ENCODE data around the gene ATXN7L2. TPM values are rescaled to one million over a fixed set of nuclear protein-coding genes. Genes with fewer than 3 reads are reported as not detected.
"Not testable (repeated sequence)": the region's sequence is repeated elsewhere in the genome, so short reads cannot be mapped to it uniquely, and the experiment has no call there.

The ATXN7L2 gene
- total RNA-seq, 1 donor from 2014 or later: 7.4 TPM

GRCh38 chr1:109468061-109468460 is 15.6 kb upstream of the ATXN7L2 start:
- H3K4me3 ChIP-seq (ENCODE audit: low read depth, low read length): no peak overlapping the region
- DNase-seq (ENCODE audit: low read depth): no peak
- TF ChIP-seq CTCF (conservative IDR thresholded peaks at IDR 0.05; ENCODE audit: low read depth, low read length): no peak

GRCh38 chr1:109468903-109469302 is 14.8 kb upstream of the ATXN7L2 start:
- TF ChIP-seq CTCF (conservative IDR thresholded peaks at IDR 0.05; ENCODE audit: low read depth, low read length): no peak
- no peak for DNase-seq (ENCODE audit: low read depth)
- H3K4me3 ChIP-seq (ENCODE audit: low read depth, low read length): no peak overlapping the region

- no peak for TF ChIP-seq CTCF (conservative IDR thresholded peaks at IDR 0.05; ENCODE audit: low read depth, low read length)
- no peak for DNase-seq (ENCODE audit: low read depth)
- H3K4me3 ChIP-seq (ENCODE audit: low read depth, low read length): no peak overlapping the region
Observed at GRCh38 chr1:109470245-109470644, 13.5 kb upstream of the ATXN7L2 start.

- no peak overlapping the region for H3K4me3 ChIP-seq (ENCODE audit: low read depth, low read length)
- TF ChIP-seq CTCF (conservative IDR thresholded peaks at IDR 0.05; ENCODE audit: low read depth, low read length): no peak
- DNase-seq (ENCODE audit: low read depth): no peak
Observed at GRCh38 chr1:109472779-109473178, 10.9 kb upstream of the ATXN7L2 start.

GRCh38 chr1:109473284-109474057 is 10.2 kb upstream of the ATXN7L2 start:
- H3K4me3 ChIP-seq (ENCODE audit: low read depth, low read length); DNase-seq (ENCODE audit: low read depth): not testable (repeated sequence)

GRCh38 chr1:109474697-109475096 is 9.0 kb upstream of the ATXN7L2 start:
- DNase-seq (ENCODE audit: low read depth): no peak
- H3K4me3 ChIP-seq (ENCODE audit: low read depth, low read length): no peak overlapping the region
- TF ChIP-seq CTCF (conservative IDR thresholded peaks at IDR 0.05; ENCODE audit: low read depth, low read length): no peak

- TF ChIP-seq CTCF (conservative IDR thresholded peaks at IDR 0.05; ENCODE audit: low read depth, low read length): no peak
- H3K4me3 ChIP-seq (ENCODE audit: low read depth, low read length): no peak overlapping the region
- no peak for DNase-seq (ENCODE audit: low read depth)
Observed at GRCh38 chr1:109475261-109475660, 8.4 kb upstream of the ATXN7L2 start.
